COR-L47 (cell line): ENCODE data around the gene CNN2.

Experiments used
- DNase-seq: peaks from one replicate; lab custom pipeline; 2025; lab: John Stamatoyannopoulos, UW

Gene CNN2

GRCh38 chr19:1065606-1066109, 39.2 kb downstream of the CNN2 start:
- no peak for DNase-seq

GRCh38 chr19:1066251-1066747, 39.9 kb downstream of the CNN2 start:
- no peak for DNase-seq

DNA sequence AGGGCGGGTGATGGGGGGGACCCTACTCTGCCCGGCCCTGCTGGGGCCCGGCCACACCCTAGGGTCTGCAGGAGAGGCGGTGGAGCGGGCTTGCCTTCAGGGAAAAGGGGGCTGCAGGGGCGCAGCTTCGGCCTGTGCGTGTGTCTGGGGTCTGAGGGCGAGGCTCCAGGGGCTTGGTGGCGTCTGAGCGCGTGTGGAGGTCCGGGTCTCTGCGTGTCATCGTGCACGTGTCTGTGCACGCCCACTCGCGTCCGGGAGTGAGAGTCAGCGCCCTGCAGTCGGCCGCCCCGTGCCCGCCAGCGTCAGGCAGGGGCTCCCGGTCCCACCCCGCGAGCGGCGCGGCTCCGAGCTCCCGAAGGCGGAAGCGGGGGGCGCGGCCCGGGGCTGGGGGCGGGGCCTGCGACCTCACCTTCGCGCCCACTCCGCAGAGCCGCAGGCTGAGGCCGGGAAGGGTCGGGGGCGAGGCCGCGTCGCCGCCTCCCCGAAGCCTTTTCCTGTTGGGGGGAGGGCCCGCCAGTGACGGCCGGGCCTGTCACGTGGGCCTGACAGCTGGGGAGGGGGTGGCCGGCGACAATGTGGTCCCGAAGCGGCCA, 40.4 kb downstream of the CNN2 start, which contains the start of gene ARHGAP45:
Gene ARHGAP45 (plus strand): TSS at position 420 of the 593 bp plus-strand sequence. CDS start 239 bp downstream, outside the sequence.
- DNase-seq, result no peak

- no peak for DNase-seq
Observed at GRCh38 chr19:1067341-1067957, 41.0 kb downstream of the CNN2 start.

DNA sequence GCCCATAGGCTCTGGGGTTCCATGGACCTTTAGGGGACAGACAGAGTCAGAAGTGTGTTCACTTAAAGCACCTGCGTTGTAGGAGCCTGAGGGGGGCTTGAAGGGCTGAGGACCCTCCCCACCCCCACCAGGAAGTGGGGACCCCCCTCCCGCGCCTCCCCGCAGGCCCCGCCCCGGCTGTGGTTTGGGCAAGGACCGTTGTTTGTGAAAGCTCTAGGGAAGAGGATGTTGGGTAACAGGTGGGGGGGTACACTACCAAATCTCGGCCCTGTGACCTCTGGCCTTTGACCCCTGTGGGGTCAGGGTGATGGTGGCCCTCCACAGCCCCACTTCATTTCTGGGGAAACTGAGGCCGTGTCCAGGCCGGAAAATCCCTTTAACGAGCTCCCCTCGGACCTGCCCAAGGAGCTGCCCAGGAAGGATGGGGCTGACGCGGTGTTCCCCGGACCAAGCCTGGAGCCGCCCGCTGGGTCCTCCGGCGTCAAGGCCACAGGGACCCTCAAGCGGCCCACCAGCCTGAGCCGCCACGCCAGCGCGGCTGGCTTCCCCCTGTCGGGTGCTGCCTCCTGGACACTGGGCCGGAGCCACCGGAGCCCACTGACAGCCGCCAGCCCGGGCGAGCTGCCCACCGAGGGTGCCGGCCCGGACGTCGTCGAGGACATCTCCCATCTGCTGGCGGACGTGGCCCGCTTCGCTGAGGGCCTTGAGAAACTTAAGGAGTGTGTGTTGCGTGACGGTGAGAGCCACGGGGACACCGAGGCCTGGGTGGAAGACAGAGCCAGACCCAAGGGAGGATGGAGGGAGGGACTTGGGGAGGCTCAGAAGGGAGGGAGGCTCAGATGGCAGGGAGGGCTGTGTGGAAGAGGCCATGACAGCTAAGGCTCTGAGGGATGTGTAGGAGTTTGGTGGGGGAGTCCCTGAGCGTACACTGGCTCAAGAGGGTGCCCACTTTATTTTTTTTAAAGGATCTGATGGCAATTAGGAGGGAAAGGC, 41.9 kb downstream of the CNN2 start:
- no peak for DNase-seq

- DNase-seq, result no peak
Observed at GRCh38 chr19:1069009-1069779, 42.8 kb downstream of the CNN2 start.

DNA sequence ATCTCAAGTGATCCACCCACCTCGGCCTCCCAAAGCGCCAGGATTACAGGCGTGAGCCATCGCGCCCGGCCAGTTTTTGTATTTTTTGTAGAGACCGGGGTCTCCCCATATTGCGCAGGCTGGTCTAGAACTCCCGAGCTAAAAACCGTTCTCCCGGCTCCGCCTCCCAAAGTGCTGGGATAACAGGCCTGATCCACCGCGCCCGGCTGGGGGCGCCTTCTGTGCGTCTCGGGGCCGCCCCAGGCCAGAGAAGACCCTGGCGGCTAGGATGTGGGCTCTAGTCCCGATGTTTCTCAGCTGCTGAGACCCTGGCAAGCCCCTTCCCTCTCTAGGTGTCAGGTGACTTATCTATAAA, 44.1 kb downstream of the CNN2 start:
- DNase-seq, result no peak

GRCh38 chr19:1070931-1071791, 44.8 kb downstream of the CNN2 start:
- no peak for DNase-seq

- DNase-seq, result no peak
Observed at GRCh38 chr19:1072371-1073015, 46.1 kb downstream of the CNN2 start.

GRCh38 chr19:1073063-1073955, 46.9 kb downstream of the CNN2 start:
- DNase-seq, result no peak

DNA sequence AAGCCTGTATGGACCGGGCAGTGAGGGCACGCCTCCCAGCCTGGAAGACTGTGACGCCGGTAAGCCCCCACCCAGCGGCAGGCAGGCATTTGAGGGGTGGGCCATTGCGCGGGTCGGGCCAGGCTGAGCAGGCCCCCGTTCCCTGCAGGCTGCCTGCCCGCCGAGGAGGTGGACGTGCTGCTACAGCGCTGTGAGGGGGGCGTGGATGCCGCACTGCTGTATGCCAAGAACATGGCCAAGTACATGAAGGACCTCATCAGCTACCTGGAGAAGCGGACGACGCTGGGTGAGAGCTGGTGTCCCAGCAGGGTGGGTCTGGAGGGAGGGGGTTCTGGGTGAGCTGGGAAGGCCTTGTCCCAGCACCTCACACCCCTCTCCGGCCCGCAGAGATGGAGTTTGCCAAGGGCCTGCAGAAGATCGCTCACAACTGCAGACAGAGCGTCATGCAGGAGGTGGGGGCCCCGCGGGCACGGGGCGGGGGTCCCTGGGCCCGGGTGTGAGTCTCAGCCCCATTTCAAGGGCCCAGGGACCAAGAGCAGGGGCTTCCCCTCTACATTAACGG, 47.6 kb downstream of the CNN2 start:
- no peak for DNase-seq

DNA sequence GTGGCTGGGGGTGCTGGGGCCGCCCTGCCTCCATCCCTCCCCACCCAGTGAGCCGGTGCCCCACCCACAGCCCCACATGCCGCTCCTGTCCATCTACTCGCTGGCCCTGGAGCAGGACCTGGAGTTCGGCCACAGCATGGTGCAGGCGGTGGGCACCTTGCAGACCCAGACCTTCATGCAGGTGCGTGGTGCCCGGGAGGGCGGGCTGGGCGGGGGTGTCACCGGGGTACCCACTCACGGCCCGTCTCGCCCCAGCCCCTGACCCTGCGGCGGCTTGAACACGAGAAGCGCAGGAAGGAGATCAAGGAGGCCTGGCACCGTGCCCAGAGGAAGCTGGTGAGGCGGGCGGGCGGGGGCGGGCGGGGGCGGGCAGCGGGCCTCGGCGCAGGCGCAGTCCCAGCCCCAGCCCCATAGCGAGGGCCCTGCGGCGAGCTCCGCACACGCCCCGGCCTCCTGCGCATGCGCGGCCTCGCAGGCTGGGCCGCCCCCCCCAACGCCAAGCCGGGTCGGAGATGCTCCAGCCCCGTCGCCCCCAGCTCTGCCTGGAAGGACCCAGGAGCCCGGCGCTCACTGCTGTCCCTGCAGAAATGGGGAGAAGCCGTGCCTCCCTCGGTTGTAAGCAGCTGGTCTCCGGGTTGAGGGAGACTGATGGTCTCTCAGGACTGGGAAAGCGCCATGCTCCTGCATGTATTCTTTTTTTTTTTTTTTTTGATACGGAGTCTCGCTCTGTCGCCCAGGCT, 48.3 kb downstream of the CNN2 start:
- peak; percentile 94 for DNase-seq

GRCh38 chr19:1076046-1076386, 49.6 kb downstream of the CNN2 start:
- DNase-seq, result no peak

- no peak for DNase-seq
Observed at GRCh38 chr19:1076951-1077350, 50.5 kb downstream of the CNN2 start.

DNA sequence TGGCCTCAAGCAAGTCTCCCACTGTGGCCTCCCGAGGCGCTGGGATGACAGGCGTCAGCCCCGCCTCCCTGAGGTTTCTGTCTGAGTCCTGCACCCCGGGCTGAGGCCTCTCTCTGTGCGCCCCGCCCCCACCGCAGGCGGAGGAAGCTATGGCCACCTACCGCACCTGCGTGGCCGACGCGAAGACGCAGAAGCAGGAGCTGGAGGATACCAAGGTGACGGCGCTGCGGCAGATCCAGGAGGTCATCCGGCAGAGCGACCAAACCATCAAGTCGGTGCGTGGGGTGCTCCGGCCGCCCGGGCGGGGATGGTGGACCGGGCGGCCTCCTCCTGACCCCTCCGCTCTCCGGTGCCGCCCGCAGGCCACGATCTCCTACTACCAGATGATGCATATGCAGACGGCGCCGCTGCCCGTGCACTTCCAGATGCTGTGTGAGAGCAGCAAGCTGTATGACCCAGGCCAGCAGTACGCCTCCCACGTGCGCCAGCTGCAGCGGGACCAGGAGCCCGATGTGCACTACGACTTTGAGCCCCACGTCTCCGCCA, 53.2 kb downstream of the CNN2 start:
- no peak for DNase-seq

GRCh38 chr19:1080360-1081161, 54.2 kb downstream of the CNN2 start:
- DNase-seq, result no peak
